PFSK-1 (cell line): ENCODE data around the gene CNGB1.

Experiments used
- FOXP2 ChIP-seq: optimal IDR thresholded peaks from 2 replicates; pipeline ENCODE3; 2011; ENCODE audit warnings: borderline replicate concordance, control low read depth, inconsistent platforms; ENCODE audit not compliant: insufficient read depth; ENCODE audit errors: extremely low read length, extremely low read depth
- POLR2AphosphoS5 ChIP-seq: IDR thresholded peaks from 2 replicates; pipeline ENCODE4 v1.6.1; 2012; ENCODE audit warnings: low read depth, mild to moderate bottlenecking, control low read depth, low read length, moderate library complexity
- SIN3A ChIP-seq: IDR thresholded peaks from 2 replicates; pipeline ENCODE4 v1.6.1; 2012; ENCODE audit warnings: mild to moderate bottlenecking, low read length, moderate library complexity, borderline replicate concordance; ENCODE audit not compliant: insufficient read depth
- TAF1 ChIP-seq: IDR thresholded peaks from 2 replicates; pipeline ENCODE4 v1.6.1; 2012; ENCODE audit warnings: low read length, control low read depth, borderline replicate concordance; ENCODE audit not compliant: insufficient read depth
- TF ChIP-seq, protein P1 (sequence below), 2 experiments: IDR thresholded peaks; 2 replicates each; pipeline versions ENCODE4 v1.6.1 to v1.8.0; 2011 to 2012; ENCODE audit warnings: low read depth in 2 of 2, low read length in 2 of 2, control low read depth in 1 of 2, inconsistent platforms in 1 of 2, mild to moderate bottlenecking in 1 of 2, moderate library complexity in 1 of 2; ENCODE audit not compliant: insufficient read depth in 1 of 2

CNGB1 gene

DNA sequence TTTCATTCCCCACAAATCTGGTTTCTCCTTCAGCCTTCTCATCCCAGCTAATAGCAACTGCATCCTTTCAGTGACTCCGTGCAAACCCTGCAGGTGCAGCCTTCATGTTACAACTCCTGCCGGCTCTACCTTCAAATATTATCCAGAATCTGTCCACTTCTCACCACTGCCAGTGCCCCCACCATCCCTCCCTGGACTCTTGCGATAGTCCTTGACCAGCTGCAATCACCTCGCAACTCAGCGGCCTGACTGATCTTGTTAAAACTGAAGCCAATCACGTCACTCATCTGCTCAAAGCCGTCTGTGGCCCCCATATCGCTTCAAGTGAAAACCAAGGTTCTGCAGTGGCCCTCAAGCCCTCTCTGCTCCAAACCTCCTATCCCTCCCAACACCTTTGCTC is 125.8 kb downstream of the CNGB1 start:
- TF ChIP-seq, protein P1, sequence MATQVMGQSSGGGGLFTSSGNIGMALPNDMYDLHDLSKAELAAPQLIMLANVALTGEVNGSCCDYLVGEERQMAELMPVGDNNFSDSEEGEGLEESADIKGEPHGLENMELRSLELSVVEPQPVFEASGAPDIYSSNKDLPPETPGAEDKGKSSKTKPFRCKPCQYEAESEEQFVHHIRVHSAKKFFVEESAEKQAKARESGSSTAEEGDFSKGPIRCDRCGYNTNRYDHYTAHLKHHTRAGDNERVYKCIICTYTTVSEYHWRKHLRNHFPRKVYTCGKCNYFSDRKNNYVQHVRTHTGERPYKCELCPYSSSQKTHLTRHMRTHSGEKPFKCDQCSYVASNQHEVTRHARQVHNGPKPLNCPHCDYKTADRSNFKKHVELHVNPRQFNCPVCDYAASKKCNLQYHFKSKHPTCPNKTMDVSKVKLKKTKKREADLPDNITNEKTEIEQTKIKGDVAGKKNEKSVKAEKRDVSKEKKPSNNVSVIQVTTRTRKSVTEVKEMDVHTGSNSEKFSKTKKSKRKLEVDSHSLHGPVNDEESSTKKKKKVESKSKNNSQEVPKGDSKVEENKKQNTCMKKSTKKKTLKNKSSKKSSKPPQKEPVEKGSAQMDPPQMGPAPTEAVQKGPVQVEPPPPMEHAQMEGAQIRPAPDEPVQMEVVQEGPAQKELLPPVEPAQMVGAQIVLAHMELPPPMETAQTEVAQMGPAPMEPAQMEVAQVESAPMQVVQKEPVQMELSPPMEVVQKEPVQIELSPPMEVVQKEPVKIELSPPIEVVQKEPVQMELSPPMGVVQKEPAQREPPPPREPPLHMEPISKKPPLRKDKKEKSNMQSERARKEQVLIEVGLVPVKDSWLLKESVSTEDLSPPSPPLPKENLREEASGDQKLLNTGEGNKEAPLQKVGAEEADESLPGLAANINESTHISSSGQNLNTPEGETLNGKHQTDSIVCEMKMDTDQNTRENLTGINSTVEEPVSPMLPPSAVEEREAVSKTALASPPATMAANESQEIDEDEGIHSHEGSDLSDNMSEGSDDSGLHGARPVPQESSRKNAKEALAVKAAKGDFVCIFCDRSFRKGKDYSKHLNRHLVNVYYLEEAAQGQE (IDR thresholded peaks at IDR 0.05; ENCODE audit: insufficient read depth in 1 of 2, low read depth in 2 of 2, low read length in 2 of 2) = no peak
- no peak for TF ChIP-seq SIN3A
- TF ChIP-seq TAF1 = no peak
- no peak for TF ChIP-seq FOXP2
- no peak for TF ChIP-seq POLR2AphosphoS5

DNA sequence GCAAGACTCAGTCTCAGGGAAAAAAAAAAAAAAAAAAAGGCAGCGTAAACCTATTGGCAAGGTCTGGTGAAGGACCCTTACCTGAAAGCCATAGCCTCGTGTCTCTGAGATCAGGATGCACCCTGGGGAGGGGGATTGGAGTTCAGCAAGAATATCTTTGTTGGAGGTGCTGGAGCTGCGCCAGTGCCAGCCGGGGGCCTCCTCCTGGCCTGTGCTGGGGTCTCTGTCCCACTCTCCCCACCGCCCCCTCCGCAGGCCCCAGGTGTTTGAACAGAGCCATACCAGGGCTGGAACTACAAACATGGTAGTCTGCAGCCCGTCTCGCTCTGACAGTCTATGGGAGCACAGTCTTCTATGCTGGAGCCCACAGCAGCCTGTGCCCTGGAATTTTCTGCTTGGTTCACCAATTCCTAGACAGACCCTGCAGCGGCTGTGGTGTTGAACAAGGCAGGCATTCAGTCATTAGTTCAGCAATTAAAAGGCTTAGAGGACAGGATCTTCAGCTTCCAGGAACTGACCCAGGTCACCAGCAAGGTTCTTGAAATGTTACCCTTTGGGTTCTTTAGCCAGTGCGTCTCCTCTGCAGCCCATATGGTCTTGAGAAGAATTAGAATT is 126.4 kb downstream of the CNGB1 start:
- TF ChIP-seq POLR2AphosphoS5 (no peak), SIN3A (no peak), FOXP2 (no peak), TAF1 (no peak)
- TF ChIP-seq, protein P1 (IDR thresholded peaks at IDR 0.05; ENCODE audit: insufficient read depth in 1 of 2, low read depth in 2 of 2, low read length in 2 of 2) = no peak

DNA sequence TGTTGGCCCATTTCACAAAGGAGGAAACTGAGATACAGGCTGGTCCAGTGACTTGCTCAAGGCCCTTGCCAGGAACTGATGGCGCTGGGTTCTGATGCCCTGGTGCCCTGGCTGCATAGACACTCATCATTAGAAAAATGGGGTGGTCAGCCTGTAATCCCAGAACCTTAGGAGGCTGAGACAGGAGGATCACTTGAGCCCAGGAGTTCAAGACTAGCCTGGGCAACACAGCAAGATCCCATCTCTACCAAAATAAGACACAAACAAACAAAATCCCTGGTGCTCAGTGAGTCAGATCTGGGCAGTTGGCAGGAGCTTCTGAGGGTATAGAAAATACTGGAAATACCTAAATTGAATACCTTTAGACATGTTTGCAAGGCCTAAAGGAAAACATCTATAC is 127.5 kb downstream of the CNGB1 start:
- TF ChIP-seq TAF1 (no peak), FOXP2 (no peak), SIN3A (no peak), POLR2AphosphoS5 (no peak)
- TF ChIP-seq, protein P1 (IDR thresholded peaks at IDR 0.05; ENCODE audit: insufficient read depth in 1 of 2, low read depth in 2 of 2, low read length in 2 of 2) = no peak

DNA sequence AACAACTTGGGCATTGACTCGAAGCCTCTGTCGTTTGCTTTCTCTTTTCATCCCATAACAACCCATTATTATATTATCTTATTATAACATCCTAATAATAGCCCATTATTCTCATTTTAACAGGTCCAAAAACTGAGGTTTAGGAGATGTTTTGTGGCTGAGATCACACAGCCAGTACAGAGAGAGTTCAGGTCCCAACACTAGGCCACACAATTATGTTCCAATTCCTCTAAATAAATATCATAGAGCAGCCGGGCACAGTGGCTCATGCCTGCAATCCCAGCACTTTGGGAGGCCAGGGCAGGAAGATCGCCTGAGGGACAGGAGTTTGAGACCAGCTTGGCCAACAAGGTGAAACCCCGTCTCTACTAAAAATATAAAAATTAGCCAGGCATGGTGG is 128.3 kb downstream of the CNGB1 start:
- TF ChIP-seq FOXP2 = no peak
- TF ChIP-seq TAF1 = no peak
- no peak for TF ChIP-seq SIN3A
- TF ChIP-seq, protein P1 (IDR thresholded peaks at IDR 0.05; ENCODE audit: insufficient read depth in 1 of 2, low read depth in 2 of 2, low read length in 2 of 2) = no peak
- no peak for TF ChIP-seq POLR2AphosphoS5

DNA sequence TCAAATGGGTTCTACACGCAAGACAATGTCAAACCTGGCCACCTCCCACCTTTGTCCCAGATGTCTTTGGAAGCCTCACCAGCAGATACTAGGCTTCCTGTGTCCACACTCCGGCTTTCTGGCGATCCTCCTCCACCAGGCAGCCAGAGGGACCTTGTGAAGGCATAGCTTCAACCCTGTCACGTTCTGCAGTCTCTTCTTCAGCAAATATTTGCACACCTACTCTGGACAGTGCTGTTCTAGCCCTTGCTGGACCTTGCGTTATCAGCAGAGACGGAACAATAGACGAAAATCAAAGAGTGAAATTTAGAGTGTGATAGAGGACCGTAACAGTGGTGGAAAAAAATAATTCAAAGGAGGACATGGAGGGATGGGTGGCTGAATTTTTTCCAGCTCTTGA is 130.1 kb downstream of the CNGB1 start:
- TF ChIP-seq SIN3A = no peak
- TF ChIP-seq, protein P1 (IDR thresholded peaks at IDR 0.05; ENCODE audit: insufficient read depth in 1 of 2, low read depth in 2 of 2, low read length in 2 of 2) = no peak
- TF ChIP-seq POLR2AphosphoS5 = no peak
- TF ChIP-seq FOXP2 = no peak
- TF ChIP-seq TAF1 = no peak
